ENCODE measurements around the gene PRSS36. TPM values are rescaled to one million over a fixed set of nuclear protein-coding genes. Genes with fewer than 3 reads are reported as not detected.

Gene PRSS36
- total and polyA plus RNA-seq, 9 of the 15 experiments (the other 6 are each of a cell fraction or from before 2014, with no cell fraction given): 0.09 to 1.2 (median 0.54) TPM; not detected in 2

DNA sequence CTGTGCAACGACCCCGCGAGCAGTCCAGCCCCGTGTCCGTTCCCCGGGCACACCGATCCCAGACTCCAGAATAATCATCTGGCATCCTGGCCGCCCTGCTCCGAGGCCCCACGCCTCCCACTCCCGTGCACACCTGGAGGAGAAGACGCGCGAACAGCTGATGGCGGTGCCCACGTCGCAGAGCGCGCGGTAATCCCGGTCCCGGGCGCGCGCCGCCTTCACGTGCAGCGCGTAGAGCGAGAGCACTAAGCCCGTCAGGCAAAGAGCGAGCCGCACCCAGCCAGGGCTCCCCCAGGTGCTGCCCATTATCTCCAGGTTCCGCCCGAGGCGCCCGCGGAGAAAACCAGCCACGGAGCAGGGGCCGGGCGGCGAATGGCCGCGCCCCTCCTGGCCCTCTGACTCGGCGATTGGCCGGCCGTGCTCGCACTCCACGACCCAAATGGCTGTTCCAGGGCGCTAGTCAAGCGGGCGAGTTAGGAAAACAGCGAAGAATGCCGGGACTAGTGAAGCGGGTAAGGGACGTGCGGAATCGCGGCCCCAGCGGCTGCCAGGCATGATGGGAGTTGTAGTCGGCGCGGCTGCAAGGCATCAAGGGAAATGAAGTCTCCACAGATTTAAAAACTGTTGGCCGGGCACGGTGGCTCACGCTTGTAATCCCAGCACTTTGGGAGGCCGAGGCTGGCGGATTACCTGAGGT lies 55.3 kb downstream of the PRSS36 start, which contains the start of gene VKORC1 (continued):
- TF ChIP-seq, protein P1, sequence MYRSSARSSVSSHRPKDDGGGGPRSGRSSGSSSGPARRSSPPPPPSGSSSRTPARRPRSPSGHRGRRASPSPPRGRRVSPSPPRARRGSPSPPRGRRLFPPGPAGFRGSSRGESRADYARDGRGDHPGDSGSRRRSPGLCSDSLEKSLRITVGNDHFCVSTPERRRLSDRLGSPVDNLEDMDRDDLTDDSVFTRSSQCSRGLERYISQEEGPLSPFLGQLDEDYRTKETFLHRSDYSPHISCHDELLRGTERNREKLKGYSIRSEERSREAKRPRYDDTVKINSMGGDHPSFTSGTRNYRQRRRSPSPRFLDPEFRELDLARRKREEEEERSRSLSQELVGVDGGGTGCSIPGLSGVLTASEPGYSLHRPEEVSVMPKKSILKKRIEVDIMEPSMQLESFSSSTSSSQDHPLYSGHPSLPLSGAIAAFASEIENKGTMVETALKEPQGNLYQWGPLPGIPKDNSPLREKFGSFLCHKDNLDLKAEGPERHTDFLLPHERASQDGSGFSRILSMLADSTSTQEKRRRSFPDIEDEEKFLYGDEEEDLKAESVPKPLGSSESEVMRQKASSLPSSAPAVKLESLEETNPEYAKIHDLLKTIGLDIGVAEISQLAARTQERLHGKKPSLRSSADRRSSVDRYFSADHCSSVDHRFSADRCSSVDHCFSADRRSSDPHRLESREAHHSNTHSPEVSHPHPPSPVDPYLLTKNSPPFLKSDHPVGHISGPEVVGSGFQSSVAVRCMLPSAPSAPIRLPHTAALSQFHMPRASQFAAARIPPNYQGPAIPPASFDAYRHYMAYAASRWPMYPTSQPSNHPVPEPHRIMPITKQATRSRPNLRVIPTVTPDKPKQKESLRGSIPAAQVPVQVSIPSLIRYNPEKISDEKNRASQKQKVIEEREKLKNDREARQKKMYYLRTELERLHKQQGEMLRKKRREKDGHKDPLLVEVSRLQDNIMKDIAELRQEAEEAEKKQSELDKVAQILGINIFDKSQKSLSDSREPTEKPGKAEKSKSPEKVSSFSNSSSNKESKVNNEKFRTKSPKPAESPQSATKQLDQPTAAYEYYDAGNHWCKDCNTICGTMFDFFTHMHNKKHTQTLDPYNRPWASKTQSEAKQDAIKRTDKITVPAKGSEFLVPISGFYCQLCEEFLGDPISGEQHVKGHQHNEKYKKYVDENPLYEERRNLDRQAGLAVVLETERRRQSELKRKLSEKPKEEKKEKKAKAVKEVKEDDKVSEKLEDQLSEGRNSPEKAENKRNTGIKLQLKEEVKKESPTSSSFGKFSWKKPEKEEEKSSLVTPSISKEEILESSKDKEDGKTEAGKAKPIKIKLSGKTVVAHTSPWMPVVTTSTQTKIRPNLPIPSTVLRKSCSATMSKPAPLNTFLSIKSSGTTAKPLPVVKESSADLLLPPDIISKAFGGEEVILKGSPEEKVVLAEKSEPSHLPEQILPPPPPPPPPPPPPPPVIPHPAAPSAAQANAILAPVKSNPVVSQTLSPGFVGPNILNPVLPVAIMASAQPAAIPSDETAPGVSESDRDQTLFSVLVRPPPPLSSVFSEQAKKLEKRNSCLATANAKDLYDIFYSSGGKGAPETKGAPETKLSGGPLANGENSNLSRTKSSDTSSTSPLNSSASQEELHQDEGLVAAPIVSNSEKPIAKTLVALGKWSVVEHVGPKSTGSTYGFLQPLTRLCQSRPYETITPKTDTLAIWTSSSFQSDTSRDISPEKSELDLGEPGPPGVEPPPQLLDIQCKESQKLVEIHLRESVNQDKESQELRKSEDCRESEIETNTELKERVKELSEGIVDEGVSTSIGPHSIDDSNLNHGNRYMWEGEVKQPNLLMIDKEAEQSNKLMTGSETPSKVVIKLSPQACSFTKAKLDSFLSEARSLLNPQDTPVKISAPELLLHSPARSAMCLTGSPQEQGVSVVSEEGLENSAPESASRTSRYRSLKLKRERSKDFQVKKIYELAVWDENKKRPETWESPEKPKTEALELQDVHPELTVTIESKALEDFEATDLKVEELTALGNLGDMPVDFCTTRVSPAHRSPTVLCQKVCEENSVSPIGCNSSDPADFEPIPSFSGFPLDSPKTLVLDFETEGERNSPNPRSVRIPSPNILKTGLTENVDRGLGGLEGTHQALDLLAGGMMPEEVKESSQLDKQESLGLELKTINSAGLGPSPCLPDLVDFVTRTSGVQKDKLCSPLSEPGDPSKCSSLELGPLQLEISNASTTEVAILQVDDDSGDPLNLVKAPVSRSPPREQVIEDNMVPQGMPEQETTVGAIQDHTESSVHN (IDR thresholded peaks at IDR 0.05; ENCODE audit: borderline replicate concordance in 1 of 2, low read depth in 1 of 2): no peak
- TF ChIP-seq ZNF507 (tag; conservative IDR thresholded peaks at IDR 0.05) (no peak), MYNN (IDR thresholded peaks at IDR 0.05) (peak; percentile 62; the same call in 1 of the 2 replicates), MYNN (CRISPR knock-in tag; IDR thresholded peaks at IDR 0.05) (no peak), ZNF764 (CRISPR knock-in tag; IDR thresholded peaks at IDR 0.05; ENCODE audit: low read depth) (no peak), ZHX1 (conservative IDR thresholded peaks at IDR 0.05; ENCODE audit: low read length) (no peak), HDAC1 (IDR thresholded peaks at IDR 0.05) (peak in 1 of 2 experiments; percentile 81; a peak in 2 of 4 replicates), GABPA (tag; conservative IDR thresholded peaks at IDR 0.05; ENCODE audit: low read depth) (peak; percentile 65), RB1 (IDR thresholded peaks at IDR 0.05; ENCODE audit: low read depth) (peak; percentile 63; the same call in 1 of the 2 replicates), ADNP (tag; IDR thresholded peaks at IDR 0.05) (no peak), ZNF444 (CRISPR knock-in tag; IDR thresholded peaks at IDR 0.05) (no peak), ETS1 (conservative IDR thresholded peaks at IDR 0.05; ENCODE audit: control insufficient read depth, low read depth, low read length) (peak; percentile 89), BRD9 (IDR thresholded peaks at IDR 0.05; ENCODE audit: low read depth, partially characterized antibody) (peak; percentile 10), XRCC4 (IDR thresholded peaks at IDR 0.05; ENCODE audit: extremely low read depth, insufficient read depth, insufficient read length) (no peak), TRIM28 (IDR thresholded peaks at IDR 0.05) (peak; percentile 56; the same call in 1 of the 2 replicates)
- TF ChIP-seq, protein P2, sequence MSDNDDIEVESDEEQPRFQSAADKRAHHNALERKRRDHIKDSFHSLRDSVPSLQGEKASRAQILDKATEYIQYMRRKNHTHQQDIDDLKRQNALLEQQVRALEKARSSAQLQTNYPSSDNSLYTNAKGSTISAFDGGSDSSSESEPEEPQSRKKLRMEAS (CRISPR knock-in tag; IDR thresholded peaks at IDR 0.05): peak; percentile 80

Data from K562 (cell line).